OCI-LY1 (cell line): ENCODE measurements around the gene POLA1.

ENCODE experiments used
- H2AFZ ChIP-seq: fragments of 200-600 bp; sonication (generic), shearing (Covaris generic); 2 replicates; pipeline ENCODE4 v1.6.0; 2014; ENCODE audit warnings: antibody characterized with exemption, mild to moderate bottlenecking, low read length
- H3F3A ChIP-seq: fragments of 200-600 bp; sonication (generic), shearing (Covaris generic); 2 replicates; pipeline ENCODE4 v1.6.0; 2014; ENCODE audit warnings: mild to moderate bottlenecking, antibody characterized with exemption, low read length, moderate library complexity; ENCODE audit not compliant: insufficient read depth
- H3K27ac ChIP-seq: fragments of 200-600 bp; sonication (generic); 2 replicates; pipeline ENCODE4 v1.5.1; 2014; ENCODE audit warnings: low read length, mixed run types, mild to moderate bottlenecking, low read depth; ENCODE audit not compliant: poor library complexity, severe bottlenecking
- H3K27me3 ChIP-seq: fragments of 200-600 bp; sonication (generic); 2 replicates; pipeline ENCODE4 v1.6.0; 2014; ENCODE audit warnings: antibody characterized with exemption, mild to moderate bottlenecking, low read length, moderate library complexity; ENCODE audit not compliant: insufficient read depth
- H3K36me3 ChIP-seq: fragments of 200-600 bp; sonication (generic); 2 replicates; pipeline ENCODE4 v1.6.1; 2014; ENCODE audit warnings: mild to moderate bottlenecking, antibody characterized with exemption, low read length, moderate library complexity, mixed read lengths; ENCODE audit not compliant: insufficient read depth
- H3K4me1 ChIP-seq: fragments of 200-600 bp; sonication (generic); 2 replicates; pipeline ENCODE4 v1.5.1; 2014; ENCODE audit warnings: mild to moderate bottlenecking, low read length, moderate library complexity; ENCODE audit not compliant: insufficient read depth, severe bottlenecking
- H3K4me2 ChIP-seq: fragments of 200-600 bp; sonication (generic), shearing (Covaris generic); 2 replicates; pipeline ENCODE4 v1.6.1; 2014; ENCODE audit warnings: low read length
- H3K4me3 ChIP-seq: fragments of 200-600 bp; sonication (generic); 2 replicates; pipeline ENCODE4 v1.5.1; 2014; ENCODE audit warnings: low read length, low read depth, mild to moderate bottlenecking, mixed read lengths; ENCODE audit not compliant: poor library complexity, severe bottlenecking
- H3K79me2 ChIP-seq: fragments of 200-600 bp; shearing (Covaris generic); 2 replicates; pipeline ENCODE4 v1.6.1; 2016; ENCODE audit warnings: mixed run types, low read length, mixed read lengths; ENCODE audit not compliant: insufficient read depth
- H3K9ac ChIP-seq: fragments of 200-600 bp; sonication (generic), shearing (Covaris generic); 2 replicates; pipeline ENCODE4 v1.6.1; 2014; ENCODE audit warnings: mild to moderate bottlenecking, low read length, mixed read lengths
- H3K9me2 ChIP-seq: fragments of 200-600 bp; sonication (generic), shearing (Covaris generic); 2 replicates; pipeline ENCODE4 v1.6.1; 2014; ENCODE audit warnings: low read depth, mild to moderate bottlenecking, low read length, mixed read lengths
- H3K9me3 ChIP-seq: fragments of 200-600 bp; shearing (Covaris generic); 2 replicates; pipeline ENCODE4 v1.6.1; 2014; ENCODE audit warnings: low read length, mixed read lengths
- H4K20me1 ChIP-seq: fragments of 200-600 bp; sonication (generic), shearing (Covaris generic); 2 replicates; pipeline ENCODE4 v1.6.0; 2016; ENCODE audit warnings: mild to moderate bottlenecking, low read length; ENCODE audit not compliant: insufficient read depth
- CTCF ChIP-seq: fragments of 200-600 bp; sonication (generic), shearing (Covaris generic); IDR thresholded peaks from 2 replicates; pipeline ENCODE4 v1.5.1; 2017; ENCODE audit warnings: mild to moderate bottlenecking, antibody characterized with exemption, low read length, moderate library complexity, mixed read lengths
- EZH2 ChIP-seq: fragments of 200-600 bp; sonication (generic), shearing (Covaris generic); IDR thresholded peaks from 2 replicates; pipeline ENCODE4 v1.8.0; 2017; ENCODE audit warnings: borderline replicate concordance, mixed run types, mild to moderate bottlenecking, antibody characterized with exemption, low read length, moderate library complexity, mixed read lengths

POLA1 gene

GRCh38 chrX:24775891-24776290, 82.2 kb downstream of the POLA1 start:
- peaks cover 32% of the 10 kb centered on the region for H3K36me3 ChIP-seq
- H3K4me1 ChIP-seq, result peaks cover 68% of the 10 kb centered on the region

GRCh38 chrX:24777660-24778059, 83.9 kb downstream of the POLA1 start:
- H2AFZ ChIP-seq, result no peak overlapping the region
- no peaks in the 10 kb centered on the region for H3K27me3 ChIP-seq
- no peaks in the 10 kb centered on the region for H3K9me2 ChIP-seq
- H3F3A ChIP-seq, result 0 out of 2 replicates have a peak, but pooled peaks cover 3% of the 10 kb centered on the region
- TF ChIP-seq EZH2 (no peak), CTCF (no peak)
- peak overlapping the region; percentile 37 for H3K4me3 ChIP-seq
- H4K20me1 ChIP-seq, result no peaks in the 10 kb centered on the region
- peak overlapping the region; percentile 70 for H3K4me2 ChIP-seq
- H3K4me1 ChIP-seq, result peaks cover 73% of the 10 kb centered on the region
- H3K79me2 ChIP-seq, result no peaks in the 10 kb centered on the region
- no peaks in the 10 kb centered on the region for H3K9me3 ChIP-seq
- peak overlapping the region; percentile 97 for H3K27ac ChIP-seq
- peak overlapping the region; percentile 45; the same call in 1 of the 2 replicates for H3K9ac ChIP-seq
- H3K36me3 ChIP-seq, result peaks cover 45% of the 10 kb centered on the region

More at GRCh38 chrX:24775891-24776290, 82.2 kb downstream of the POLA1 start:
- Histone ChIP-seq H3K9me2 (no peaks in the 10 kb centered on the region), H2AFZ (no peak overlapping the region), H3K4me2 (no peak overlapping the region), H3K79me2 (no peaks in the 10 kb centered on the region), H3K9me3 (no peaks in the 10 kb centered on the region), H3F3A (0 out of 2 replicates have a peak, but pooled peaks cover 3% of the 10 kb centered on the region), H4K20me1 (no peaks in the 10 kb centered on the region), H3K4me3 (no peak overlapping the region), H3K27me3 (no peaks in the 10 kb centered on the region), H3K9ac (no peak overlapping the region), H3K27ac (peak overlapping the region; percentile 97)
- TF ChIP-seq CTCF (no peak), EZH2 (no peak)

GRCh38 chrX:24782011-24782410, 88.3 kb downstream of the POLA1 start:
- no peaks in the 10 kb centered on the region for H3K9me3 ChIP-seq
- no peaks in the 10 kb centered on the region for H3K27me3 ChIP-seq
- H3K27ac ChIP-seq, result no peak overlapping the region
- peaks cover 43% of the 10 kb centered on the region for H3K4me1 ChIP-seq
- TF ChIP-seq EZH2 (no peak), CTCF (no peak)
- peaks cover 47% of the 10 kb centered on the region for H3K36me3 ChIP-seq
- no peak overlapping the region for H3K4me3 ChIP-seq
- 0 out of 2 replicates have a peak, but pooled peaks cover 3% of the 10 kb centered on the region for H3F3A ChIP-seq
- no peak overlapping the region for H3K4me2 ChIP-seq
- H2AFZ ChIP-seq, result no peak overlapping the region
- no peak overlapping the region for H3K9ac ChIP-seq
- no peaks in the 10 kb centered on the region for H3K79me2 ChIP-seq
- H4K20me1 ChIP-seq, result no peaks in the 10 kb centered on the region
- H3K9me2 ChIP-seq, result no peaks in the 10 kb centered on the region
